HEK293 (cell line): ENCODE data around the gene NUBPL.

Experiments
- KLF1 ChIP-seq: fragments of 450-650 bp; formaldehyde crosslinking; IDR thresholded peaks from 2 replicates; pipeline ENCODE4 v1.5.1; 2016; ENCODE audit warnings: missing biosample characterization, missing genetic modification characterization
- RBAK ChIP-seq: fragments of 450-650 bp; formaldehyde crosslinking; IDR thresholded peaks from 2 replicates; pipeline ENCODE4 v1.5.1; 2016; ENCODE audit warnings: missing biosample characterization, missing genetic modification characterization
- SP2 ChIP-seq: fragments of 450-650 bp; formaldehyde crosslinking; IDR thresholded peaks from 2 replicates; pipeline ENCODE4 v1.5.1; 2016; ENCODE audit warnings: missing biosample characterization, missing genetic modification characterization
- TF ChIP-seq, protein P1 (sequence below): fragments of 450-650 bp; formaldehyde crosslinking; IDR thresholded peaks from 2 replicates; pipeline ENCODE4 v1.5.1; 2016; ENCODE audit warnings: missing biosample characterization, missing genetic modification characterization
- TF ChIP-seq, protein P2 (sequence below): fragments of 450-650 bp; IDR thresholded peaks from 2 replicates; pipeline ENCODE4 v1.5.1; 2018; ENCODE audit warnings: missing biosample characterization, missing genetic modification characterization

- TF ChIP-seq KLF1 (tag by site-specific recombination): no peak
- TF ChIP-seq SP2 (tag by site-specific recombination): no peak
- TF ChIP-seq, protein P1, sequence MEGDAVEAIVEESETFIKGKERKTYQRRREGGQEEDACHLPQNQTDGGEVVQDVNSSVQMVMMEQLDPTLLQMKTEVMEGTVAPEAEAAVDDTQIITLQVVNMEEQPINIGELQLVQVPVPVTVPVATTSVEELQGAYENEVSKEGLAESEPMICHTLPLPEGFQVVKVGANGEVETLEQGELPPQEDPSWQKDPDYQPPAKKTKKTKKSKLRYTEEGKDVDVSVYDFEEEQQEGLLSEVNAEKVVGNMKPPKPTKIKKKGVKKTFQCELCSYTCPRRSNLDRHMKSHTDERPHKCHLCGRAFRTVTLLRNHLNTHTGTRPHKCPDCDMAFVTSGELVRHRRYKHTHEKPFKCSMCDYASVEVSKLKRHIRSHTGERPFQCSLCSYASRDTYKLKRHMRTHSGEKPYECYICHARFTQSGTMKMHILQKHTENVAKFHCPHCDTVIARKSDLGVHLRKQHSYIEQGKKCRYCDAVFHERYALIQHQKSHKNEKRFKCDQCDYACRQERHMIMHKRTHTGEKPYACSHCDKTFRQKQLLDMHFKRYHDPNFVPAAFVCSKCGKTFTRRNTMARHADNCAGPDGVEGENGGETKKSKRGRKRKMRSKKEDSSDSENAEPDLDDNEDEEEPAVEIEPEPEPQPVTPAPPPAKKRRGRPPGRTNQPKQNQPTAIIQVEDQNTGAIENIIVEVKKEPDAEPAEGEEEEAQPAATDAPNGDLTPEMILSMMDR (tag by site-specific recombination): no peak
- TF ChIP-seq, protein P2, sequence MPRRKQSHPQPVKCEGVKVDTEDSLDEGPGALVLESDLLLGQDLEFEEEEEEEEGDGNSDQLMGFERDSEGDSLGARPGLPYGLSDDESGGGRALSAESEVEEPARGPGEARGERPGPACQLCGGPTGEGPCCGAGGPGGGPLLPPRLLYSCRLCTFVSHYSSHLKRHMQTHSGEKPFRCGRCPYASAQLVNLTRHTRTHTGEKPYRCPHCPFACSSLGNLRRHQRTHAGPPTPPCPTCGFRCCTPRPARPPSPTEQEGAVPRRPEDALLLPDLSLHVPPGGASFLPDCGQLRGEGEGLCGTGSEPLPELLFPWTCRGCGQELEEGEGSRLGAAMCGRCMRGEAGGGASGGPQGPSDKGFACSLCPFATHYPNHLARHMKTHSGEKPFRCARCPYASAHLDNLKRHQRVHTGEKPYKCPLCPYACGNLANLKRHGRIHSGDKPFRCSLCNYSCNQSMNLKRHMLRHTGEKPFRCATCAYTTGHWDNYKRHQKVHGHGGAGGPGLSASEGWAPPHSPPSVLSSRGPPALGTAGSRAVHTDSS: no peak
- no peak for TF ChIP-seq RBAK
These were observed 111.5 kb downstream of the NUBPL start for GRCh38 chr14:31672709-31673108.
